ENCODE data around the gene ZSCAN9.

GRCh38 chr6:28176373-28176772 lies 48.7 kb upstream of the ZSCAN9 start:
- TF ChIP-seq, protein P1, sequence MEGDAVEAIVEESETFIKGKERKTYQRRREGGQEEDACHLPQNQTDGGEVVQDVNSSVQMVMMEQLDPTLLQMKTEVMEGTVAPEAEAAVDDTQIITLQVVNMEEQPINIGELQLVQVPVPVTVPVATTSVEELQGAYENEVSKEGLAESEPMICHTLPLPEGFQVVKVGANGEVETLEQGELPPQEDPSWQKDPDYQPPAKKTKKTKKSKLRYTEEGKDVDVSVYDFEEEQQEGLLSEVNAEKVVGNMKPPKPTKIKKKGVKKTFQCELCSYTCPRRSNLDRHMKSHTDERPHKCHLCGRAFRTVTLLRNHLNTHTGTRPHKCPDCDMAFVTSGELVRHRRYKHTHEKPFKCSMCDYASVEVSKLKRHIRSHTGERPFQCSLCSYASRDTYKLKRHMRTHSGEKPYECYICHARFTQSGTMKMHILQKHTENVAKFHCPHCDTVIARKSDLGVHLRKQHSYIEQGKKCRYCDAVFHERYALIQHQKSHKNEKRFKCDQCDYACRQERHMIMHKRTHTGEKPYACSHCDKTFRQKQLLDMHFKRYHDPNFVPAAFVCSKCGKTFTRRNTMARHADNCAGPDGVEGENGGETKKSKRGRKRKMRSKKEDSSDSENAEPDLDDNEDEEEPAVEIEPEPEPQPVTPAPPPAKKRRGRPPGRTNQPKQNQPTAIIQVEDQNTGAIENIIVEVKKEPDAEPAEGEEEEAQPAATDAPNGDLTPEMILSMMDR (IDR thresholded peaks at IDR 0.05): no peak
- TF ChIP-seq POLR2A (IDR thresholded peaks at IDR 0.05): no peak
